Upper lobe of left lung (tissue), 6 donors: ENCODE data around the gene SNX14. TPM values are rescaled to one million over a fixed set of nuclear protein-coding genes. Genes with fewer than 3 reads are reported as not detected.
A peak's percentile ranks its signal among the peaks of the same experiment; 100 is the strongest.

ENCODE experiments used
- ATAC-seq, 2 donors: fragments of 200-7000 bp; cut with Tn5 transposase; one replicate each; pipeline ENCODE4 v1.9.1; 2022; ENCODE audit warnings: mild to moderate bottlenecking in 2 of 2, moderate library complexity in 2 of 2; ENCODE audit not compliant: low FRiP score in 2 of 2
- DNase-seq, 2 donors: peaks; one replicate each; pipeline ENCODE4 v3.0.0-alpha.2; 2019 to 2020
- H3K27ac ChIP-seq, 4 donors: fragments of 200-600 bp; sonication (generic); one replicate each; pipeline ENCODE4 v1.5.1; 2016 to 2019
- H3K27me3 ChIP-seq, 4 donors: fragments of 200-600 bp; sonication (generic); one replicate each; pipeline ENCODE4 v1.5.1; 2017 to 2019
- H3K36me3 ChIP-seq, 4 donors: fragments of 200-600 bp; sonication (generic); one replicate each; pipeline ENCODE4 v1.5.1; 2016 to 2019
- H3K4me1 ChIP-seq, 4 donors: fragments of 200-600 bp; sonication (generic); one replicate each; pipeline ENCODE4 v1.5.1; 2018 to 2019
- H3K4me3 ChIP-seq, 4 donors: fragments of 200-600 bp; sonication (generic); one replicate each; pipeline ENCODE4 v1.5.1; 2017 to 2019; ENCODE audit warnings: mild to moderate bottlenecking in 2 of 4, moderate library complexity in 1 of 4
- H3K9me3 ChIP-seq, 4 donors: fragments of 200-600 bp; sonication (generic); one replicate each; pipeline ENCODE4 v1.5.1; 2018 to 2019
- EP300 ChIP-seq, 4 donors: sonication (generic); formaldehyde crosslinking; IDR thresholded peaks; one replicate each; pipeline ENCODE4 v1.5.1; 2017; ENCODE audit warnings: antibody characterized with exemption in 4 of 4, control low read depth in 2 of 4
- POLR2A ChIP-seq, 4 donors: fragments of 450-650 bp; IDR thresholded peaks; one replicate each; pipeline ENCODE4 v1.5.1; 2016 to 2017; ENCODE audit warnings: antibody characterized with exemption in 4 of 4, mild to moderate bottlenecking in 2 of 4
- POLR2AphosphoS5 ChIP-seq, 2 donors: sonication (generic); formaldehyde crosslinking; IDR thresholded peaks; one replicate each; pipeline ENCODE4 v1.5.1; 2017; ENCODE audit warnings: antibody characterized with exemption in 2 of 2
- WGBS, 2 donors: methylation state at CpG; one replicate each; pipeline ENCODE4 v1.1.5; 2017 to 2018; 5-methylcytosine and 5-hydroxymethylcytosine counted together
- total RNA-seq, 6 donors: library from RNA; depleted of rRNA in 4 of 6; stranded (reverse); fragments of >200 nt in 4 of 6; gene quantifications; one replicate each; pipeline versions ENCODE4 v1.1.0 to v1.2.1, GENCODE V29; 2016 to 2021
- TF ChIP-seq, protein P1 (sequence below), 6 experiments: fragments of 450-650 bp in 4 of 6; fragments of 200-600 bp in 2 of 6; sonication (generic) in 2 of 6; IDR thresholded peaks; one replicate each; pipeline ENCODE4 v1.5.1; 2016 to 2019; ENCODE audit warnings: antibody characterized with exemption in 6 of 6
- donor health status: DM: no; HTN: no; CAD: no; lungs with moderate emphysema.
- donor health status: DM: no; HTN: yes; CAD: no; lungs with severe emphysema.

SNX14 gene
- total RNA-seq, 6 donors from 2014 or later = 43.7 to 170 (median 88.6) TPM

DNA sequence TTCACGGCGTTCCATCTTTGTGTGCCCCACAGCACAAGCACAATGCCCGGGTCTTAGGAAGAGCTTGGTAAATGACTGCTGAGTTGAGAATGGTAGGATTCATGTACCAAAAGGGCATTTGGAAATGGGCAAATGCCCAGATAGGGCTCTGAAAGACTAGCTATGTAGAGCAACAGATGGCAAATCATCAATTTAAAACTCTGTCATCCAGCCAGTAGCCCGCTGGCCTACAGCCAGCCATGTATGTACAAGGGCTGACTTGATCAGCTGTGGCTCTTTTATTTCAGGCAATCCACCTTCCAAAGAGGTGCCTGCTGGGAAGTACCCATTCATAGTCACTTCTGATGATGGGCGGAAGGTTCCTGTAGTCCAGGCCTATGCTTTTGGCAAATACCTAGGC lies 108.7 kb downstream of the SNX14 start:
- ATAC-seq (no peak), DNase-seq (no peak)
- no peaks in the 10 kb centered on the region for H3K36me3 ChIP-seq
- H3K4me3 ChIP-seq = no peak overlapping the region
- H3K27ac ChIP-seq = no peak overlapping the region
- H3K9me3 ChIP-seq = no peaks in the 10 kb centered on the region
- H3K4me1 ChIP-seq = peaks cover 0 to 6% (median 2%) of the 10 kb centered on the region in 4 donors
- H3K27me3 ChIP-seq = no peaks in the 10 kb centered on the region
- TF ChIP-seq EP300 (IDR thresholded peaks at IDR 0.05) (no peak), POLR2AphosphoS5 (IDR thresholded peaks at IDR 0.05) (no peak), POLR2A (IDR thresholded peaks at IDR 0.05) (no peak)
- TF ChIP-seq, protein P1, sequence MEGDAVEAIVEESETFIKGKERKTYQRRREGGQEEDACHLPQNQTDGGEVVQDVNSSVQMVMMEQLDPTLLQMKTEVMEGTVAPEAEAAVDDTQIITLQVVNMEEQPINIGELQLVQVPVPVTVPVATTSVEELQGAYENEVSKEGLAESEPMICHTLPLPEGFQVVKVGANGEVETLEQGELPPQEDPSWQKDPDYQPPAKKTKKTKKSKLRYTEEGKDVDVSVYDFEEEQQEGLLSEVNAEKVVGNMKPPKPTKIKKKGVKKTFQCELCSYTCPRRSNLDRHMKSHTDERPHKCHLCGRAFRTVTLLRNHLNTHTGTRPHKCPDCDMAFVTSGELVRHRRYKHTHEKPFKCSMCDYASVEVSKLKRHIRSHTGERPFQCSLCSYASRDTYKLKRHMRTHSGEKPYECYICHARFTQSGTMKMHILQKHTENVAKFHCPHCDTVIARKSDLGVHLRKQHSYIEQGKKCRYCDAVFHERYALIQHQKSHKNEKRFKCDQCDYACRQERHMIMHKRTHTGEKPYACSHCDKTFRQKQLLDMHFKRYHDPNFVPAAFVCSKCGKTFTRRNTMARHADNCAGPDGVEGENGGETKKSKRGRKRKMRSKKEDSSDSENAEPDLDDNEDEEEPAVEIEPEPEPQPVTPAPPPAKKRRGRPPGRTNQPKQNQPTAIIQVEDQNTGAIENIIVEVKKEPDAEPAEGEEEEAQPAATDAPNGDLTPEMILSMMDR (IDR thresholded peaks at IDR 0.05) = no peak
- 92 to 94% methylated on average over 5 of the region's 5 CpGs for WGBS, 2 donors

DNA sequence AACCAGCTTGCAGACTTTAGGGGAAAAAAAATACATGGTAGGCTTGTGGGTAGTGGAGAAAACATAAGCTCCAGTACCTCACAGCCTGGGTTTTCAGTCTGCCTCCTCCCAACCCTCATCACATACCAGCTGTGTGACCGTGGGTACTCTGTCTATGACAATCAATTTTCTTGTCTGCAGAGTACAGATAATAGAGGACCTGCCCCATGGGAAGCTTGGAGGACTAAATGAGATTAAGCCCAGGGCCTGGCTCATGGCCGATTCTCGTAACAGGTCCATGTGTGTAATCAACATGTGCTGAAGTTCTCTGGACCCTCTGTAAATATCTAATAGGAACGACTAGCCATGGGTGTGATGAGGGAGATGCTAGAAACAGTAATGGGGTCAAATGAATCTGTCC lies 109.8 kb downstream of the SNX14 start:
- no peak for TF ChIP-seq EP300 (IDR thresholded peaks at IDR 0.05)
- TF ChIP-seq, protein P1 (IDR thresholded peaks at IDR 0.05) = no peak
- no peak for TF ChIP-seq POLR2A (IDR thresholded peaks at IDR 0.05)
- no peak for TF ChIP-seq POLR2AphosphoS5 (IDR thresholded peaks at IDR 0.05)
- peaks cover 0 to 6% (median 2%) of the 10 kb centered on the region in 4 donors for H3K4me1 ChIP-seq
- no peaks in the 10 kb centered on the region for H3K9me3 ChIP-seq
- 75 to 90% methylated on average over 4 of the region's 4 CpGs for WGBS, 2 donors
- DNase-seq = no peak
- no peak overlapping the region for H3K27ac ChIP-seq
- no peaks in the 10 kb centered on the region for H3K27me3 ChIP-seq
- no peak overlapping the region for H3K4me3 ChIP-seq
- no peaks in the 10 kb centered on the region for H3K36me3 ChIP-seq
- no peak for ATAC-seq

DNA sequence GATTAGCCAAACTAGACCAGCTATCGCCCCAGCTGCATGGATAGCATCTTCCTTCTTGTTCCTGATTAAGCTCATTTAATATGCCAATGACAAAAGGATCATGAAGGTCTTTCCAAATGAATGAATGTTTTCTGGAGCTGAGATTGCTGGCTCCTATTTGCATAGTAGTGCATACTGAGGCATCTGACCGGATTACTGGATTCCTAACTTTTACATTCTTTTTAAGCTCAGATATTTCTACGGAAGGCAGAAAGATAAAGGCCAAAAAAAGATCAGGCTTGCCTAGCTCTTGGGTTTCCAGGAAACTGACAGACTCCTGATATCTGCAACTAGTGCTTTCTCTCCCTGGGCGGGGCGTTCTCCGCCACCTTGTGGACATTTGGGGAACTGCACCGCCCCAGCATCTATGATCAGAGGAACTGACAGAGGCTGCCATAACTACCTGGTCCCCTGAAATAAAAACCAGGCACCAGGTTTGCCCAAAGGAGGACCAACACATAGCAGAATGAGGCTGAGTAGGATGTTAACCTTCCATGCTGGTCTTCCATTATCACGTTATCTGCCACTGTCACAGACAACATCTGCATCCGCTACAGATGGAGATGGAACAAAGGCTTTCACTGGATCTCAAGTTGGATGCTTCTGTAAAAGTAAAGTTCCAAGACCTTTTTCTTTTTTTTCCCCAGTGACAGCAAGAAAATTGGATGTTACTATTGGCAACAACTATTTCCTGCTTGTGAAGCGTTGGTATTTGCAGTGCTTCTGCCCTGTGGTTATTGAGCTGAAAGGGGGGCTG lies 110.6 kb downstream of the SNX14 start:
- DNase-seq = peak; percentile 75 to 81
- 29 to 33% methylated on average over 10 of the region's 10 CpGs for WGBS, 2 donors
- peak; percentile 86 to 94 for ATAC-seq

DNA sequence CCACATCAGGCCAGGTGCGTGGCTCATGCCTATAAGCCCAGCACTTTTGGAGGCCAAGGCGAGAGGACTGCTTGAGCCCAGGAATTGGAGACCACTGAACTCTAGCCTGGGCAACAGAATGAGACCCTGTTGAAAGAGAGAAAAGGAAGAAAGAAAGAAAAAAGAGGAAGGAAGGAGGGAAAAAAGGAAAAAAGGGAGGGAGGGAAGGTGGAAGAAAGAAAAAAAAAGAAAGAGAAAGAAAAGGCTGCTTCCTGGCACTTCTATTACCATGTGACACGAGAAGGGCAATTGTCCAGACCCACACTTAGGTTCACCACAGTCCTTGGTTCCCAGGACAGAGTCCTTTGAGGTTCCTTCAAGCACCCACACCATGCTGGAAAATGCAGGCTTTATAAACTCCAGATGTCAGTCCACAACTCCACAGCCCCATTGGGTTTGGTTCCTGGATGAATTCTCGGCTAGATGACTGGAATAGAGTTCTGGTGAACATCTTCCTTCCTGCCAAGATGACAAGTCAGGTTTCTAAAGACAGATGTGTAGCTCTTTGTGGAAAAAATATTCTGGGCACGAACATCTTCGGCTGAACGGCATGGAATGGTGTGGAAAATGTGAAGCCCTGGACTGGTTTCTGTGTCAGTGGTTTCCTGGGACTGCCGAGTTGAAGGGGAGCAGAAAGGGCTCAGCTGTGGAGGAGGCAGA lies 111.3 kb downstream of the SNX14 start:
- Histone ChIP-seq H3K27ac (no peak overlapping the region), H3K36me3 (no peaks in the 10 kb centered on the region), H3K27me3 (no peaks in the 10 kb centered on the region), H3K9me3 (no peaks in the 10 kb centered on the region), H3K4me1 (peaks cover 0 to 6% (median 2%) of the 10 kb centered on the region in 4 donors), H3K4me3 (no peak overlapping the region)
- no peak for TF ChIP-seq POLR2AphosphoS5 (IDR thresholded peaks at IDR 0.05)
- DNase-seq (no peak), ATAC-seq (peak in 1 of 2 donors; percentile 61)
- WGBS, 2 donors = 77 to 85% methylated on average over 8 of the region's 8 CpGs

More for the DNA sequence above, 110.6 kb downstream of the SNX14 start:
- Histone ChIP-seq H3K36me3 (no peaks in the 10 kb centered on the region), H3K27me3 (no peaks in the 10 kb centered on the region), H3K4me1 (peaks cover 0 to 6% (median 2%) of the 10 kb centered on the region in 4 donors), H3K9me3 (no peaks in the 10 kb centered on the region), H3K27ac (no peak overlapping the region), H3K4me3 (no peak overlapping the region)
- no peak for TF ChIP-seq POLR2AphosphoS5 (IDR thresholded peaks at IDR 0.05)
- no peak for TF ChIP-seq EP300 (IDR thresholded peaks at IDR 0.05)
- TF ChIP-seq, protein P1 (IDR thresholded peaks at IDR 0.05) = peak; percentile 92 to 100 (median 96)

DNA sequence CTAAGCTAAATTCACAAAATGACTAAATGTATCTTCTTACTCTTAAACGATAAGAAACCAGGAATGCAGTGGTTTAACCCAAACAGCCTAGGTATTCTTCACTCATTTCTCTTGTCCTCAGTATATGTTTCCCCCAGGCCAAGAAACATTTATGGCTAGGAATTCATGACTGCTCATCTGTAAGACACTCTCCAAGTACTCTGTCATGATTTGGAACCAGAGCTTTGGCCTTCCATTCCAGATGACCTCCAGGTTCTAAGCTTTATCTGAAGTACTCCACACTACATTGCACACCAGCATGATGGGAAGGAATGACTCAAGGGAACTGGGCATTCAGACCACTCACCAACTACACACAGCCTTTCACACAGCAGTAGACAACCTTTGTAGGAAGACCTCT lies 114.5 kb downstream of the SNX14 start:
- WGBS, 2 donors = 90 to 98% methylated on average over 1 of the region's 1 CpG
- TF ChIP-seq POLR2A (IDR thresholded peaks at IDR 0.05) (no peak), EP300 (IDR thresholded peaks at IDR 0.05) (no peak), POLR2AphosphoS5 (IDR thresholded peaks at IDR 0.05) (no peak)
- TF ChIP-seq, protein P1 (IDR thresholded peaks at IDR 0.05) = no peak
- H3K4me1 ChIP-seq = peaks cover 0 to 6% (median 2%) of the 10 kb centered on the region in 4 donors
- DNase-seq (no peak), ATAC-seq (no peak)
- peaks cover 0 to 6% (median 0%) of the 10 kb centered on the region in 4 donors for H3K9me3 ChIP-seq
- no peak overlapping the region for H3K27ac ChIP-seq
- no peak overlapping the region for H3K4me3 ChIP-seq
- H3K27me3 ChIP-seq = no peaks in the 10 kb centered on the region
- no peaks in the 10 kb centered on the region for H3K36me3 ChIP-seq
